Measurements from ENCODE around the gene CENPM.

GRCh38 chr22:41989246-41989645, 42.3 kb upstream of the CENPM start:
- TF ChIP-seq POLR2A (IDR thresholded peaks at IDR 0.05) (no peak), CTCF (IDR thresholded peaks at IDR 0.05 in 4 of 5, conservative IDR thresholded peaks at IDR 0.05 in 1 of 5) (no peak)
